Measurements from ENCODE around the gene RPL18. TPM values are rescaled to one million over a fixed set of nuclear protein-coding genes. Genes with fewer than 3 reads are reported as not detected.

The RPL18 gene
- total RNA-seq, 1 donor from 2014 or later = 3,293 TPM

DNA sequence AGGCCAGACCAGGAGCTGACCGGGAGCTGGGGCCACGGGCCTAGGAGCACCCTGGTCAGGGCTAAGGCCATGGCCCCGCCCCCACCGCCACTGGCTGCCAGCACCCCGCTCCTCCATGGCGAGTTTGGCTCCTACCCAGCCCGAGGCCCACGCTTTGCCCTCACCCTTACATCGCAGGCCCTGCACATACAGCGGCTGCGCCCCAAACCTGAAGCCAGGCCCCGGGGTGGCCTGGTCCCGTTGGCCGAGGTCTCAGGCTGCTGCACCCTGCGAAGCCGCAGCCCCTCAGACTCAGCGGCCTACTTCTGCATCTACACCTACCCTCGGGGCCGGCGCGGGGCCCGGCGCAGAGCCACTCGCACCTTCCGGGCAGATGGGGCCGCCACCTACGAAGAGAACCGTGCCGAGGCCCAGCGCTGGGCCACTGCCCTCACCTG is 6.9 kb upstream of the RPL18 start:
- H3K27me3 ChIP-seq (ENCODE audit: control insufficient read depth, insufficient read depth, low read length) = no peaks in the 10 kb centered on the region
- no peak for DNase-seq (ENCODE audit: low read depth)
- H3K36me3 ChIP-seq (ENCODE audit: control insufficient read depth, insufficient read depth, low read length) = no peaks in the 10 kb centered on the region
- TF ChIP-seq, protein P1, sequence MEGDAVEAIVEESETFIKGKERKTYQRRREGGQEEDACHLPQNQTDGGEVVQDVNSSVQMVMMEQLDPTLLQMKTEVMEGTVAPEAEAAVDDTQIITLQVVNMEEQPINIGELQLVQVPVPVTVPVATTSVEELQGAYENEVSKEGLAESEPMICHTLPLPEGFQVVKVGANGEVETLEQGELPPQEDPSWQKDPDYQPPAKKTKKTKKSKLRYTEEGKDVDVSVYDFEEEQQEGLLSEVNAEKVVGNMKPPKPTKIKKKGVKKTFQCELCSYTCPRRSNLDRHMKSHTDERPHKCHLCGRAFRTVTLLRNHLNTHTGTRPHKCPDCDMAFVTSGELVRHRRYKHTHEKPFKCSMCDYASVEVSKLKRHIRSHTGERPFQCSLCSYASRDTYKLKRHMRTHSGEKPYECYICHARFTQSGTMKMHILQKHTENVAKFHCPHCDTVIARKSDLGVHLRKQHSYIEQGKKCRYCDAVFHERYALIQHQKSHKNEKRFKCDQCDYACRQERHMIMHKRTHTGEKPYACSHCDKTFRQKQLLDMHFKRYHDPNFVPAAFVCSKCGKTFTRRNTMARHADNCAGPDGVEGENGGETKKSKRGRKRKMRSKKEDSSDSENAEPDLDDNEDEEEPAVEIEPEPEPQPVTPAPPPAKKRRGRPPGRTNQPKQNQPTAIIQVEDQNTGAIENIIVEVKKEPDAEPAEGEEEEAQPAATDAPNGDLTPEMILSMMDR (IDR thresholded peaks at IDR 0.05; ENCODE audit: insufficient read depth, low read length, poor library complexity, severe bottlenecking) = no peak
- no peak overlapping the region for H3K4me3 ChIP-seq (ENCODE audit: low read depth, low read length)

DNA sequence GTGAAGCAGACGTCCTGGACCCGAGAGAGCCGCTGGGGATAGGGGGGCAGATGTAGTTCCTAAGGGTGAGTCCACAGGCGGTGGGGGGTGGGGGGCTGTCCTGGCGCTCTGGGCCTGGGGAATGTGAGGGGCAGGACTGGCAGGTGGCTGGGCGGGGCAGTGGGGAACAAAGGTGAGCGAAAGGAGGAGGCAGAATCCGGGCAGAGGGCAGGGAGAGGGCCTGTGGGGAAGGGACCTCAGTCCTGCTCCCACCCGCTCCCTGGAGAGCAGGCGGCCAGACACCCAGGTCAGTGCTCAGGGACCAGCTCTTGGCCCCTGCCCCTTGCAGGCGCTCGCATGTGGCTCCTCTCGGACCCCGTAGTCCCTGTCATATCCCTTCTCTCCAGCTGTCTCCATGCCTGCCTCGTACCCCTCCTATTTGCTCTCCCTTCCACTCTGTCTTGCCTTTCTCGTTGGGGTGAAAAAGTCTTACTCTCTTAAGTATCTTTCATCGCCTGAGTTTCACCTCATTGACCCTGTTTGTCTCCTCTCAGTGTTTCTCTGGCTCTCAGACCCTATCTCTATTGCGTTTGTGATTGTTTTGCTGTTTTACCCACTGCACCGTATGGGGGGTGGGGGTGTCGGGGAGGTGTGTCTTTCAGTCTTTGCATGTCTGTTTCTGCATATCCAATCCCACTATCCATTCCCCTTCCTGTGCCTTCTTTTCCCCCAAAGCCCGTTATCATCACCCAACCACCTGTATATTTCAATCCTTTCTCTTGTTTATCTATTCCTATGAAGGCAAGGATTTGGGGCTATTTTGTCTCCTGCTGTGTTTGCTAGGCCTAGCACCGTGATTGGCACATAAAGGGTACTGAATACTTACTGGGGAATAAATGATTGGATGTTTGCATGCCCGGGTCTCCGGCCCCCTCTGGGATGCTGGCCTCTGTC is 6.1 kb upstream of the RPL18 start:
- H3K36me3 ChIP-seq (ENCODE audit: control insufficient read depth, insufficient read depth, low read length) = no peaks in the 10 kb centered on the region
- TF ChIP-seq, protein P1 (IDR thresholded peaks at IDR 0.05; ENCODE audit: insufficient read depth, low read length, poor library complexity, severe bottlenecking) = no peak
- H3K4me3 ChIP-seq (ENCODE audit: low read depth, low read length) = peak overlapping the region; percentile 57
- DNase-seq (ENCODE audit: low read depth) = no peak
- H3K27me3 ChIP-seq (ENCODE audit: control insufficient read depth, insufficient read depth, low read length) = no peaks in the 10 kb centered on the region

DNA sequence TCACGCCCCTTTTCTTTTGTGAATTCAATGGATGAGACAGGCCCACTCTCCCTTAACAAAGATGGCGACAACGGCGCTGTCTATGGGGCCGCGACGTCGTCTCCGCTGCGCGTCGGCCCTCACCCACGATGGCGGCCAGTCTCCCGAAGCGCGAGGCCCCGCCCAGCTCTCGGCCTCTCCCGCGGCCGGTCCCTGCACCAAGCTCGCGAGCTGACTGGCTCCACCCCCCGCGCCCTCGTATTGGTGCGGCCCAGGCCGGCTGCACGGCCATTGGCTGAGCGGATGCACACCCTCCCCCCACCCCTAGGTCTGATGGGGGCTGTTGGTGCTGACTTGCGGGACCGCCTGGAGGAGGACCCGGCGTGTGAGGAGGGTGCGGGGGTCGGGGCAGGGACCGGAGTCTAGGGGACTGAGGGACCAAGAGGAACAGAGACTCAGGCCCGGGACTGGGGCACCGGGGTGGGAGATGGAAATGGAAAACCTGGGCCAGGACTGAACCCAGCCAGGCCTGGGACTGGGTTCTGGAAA is 5.2 kb upstream of the RPL18 start:
- Histone ChIP-seq H3K4me3 (ENCODE audit: low read depth, low read length) (peak overlapping the region; percentile 57), H3K36me3 (ENCODE audit: control insufficient read depth, insufficient read depth, low read length) (no peaks in the 10 kb centered on the region), H3K27me3 (ENCODE audit: control insufficient read depth, insufficient read depth, low read length) (no peaks in the 10 kb centered on the region)
- DNase-seq (ENCODE audit: low read depth) = peak; percentile 88
- TF ChIP-seq, protein P1 (IDR thresholded peaks at IDR 0.05; ENCODE audit: insufficient read depth, low read length, poor library complexity, severe bottlenecking) = no peak

DNA sequence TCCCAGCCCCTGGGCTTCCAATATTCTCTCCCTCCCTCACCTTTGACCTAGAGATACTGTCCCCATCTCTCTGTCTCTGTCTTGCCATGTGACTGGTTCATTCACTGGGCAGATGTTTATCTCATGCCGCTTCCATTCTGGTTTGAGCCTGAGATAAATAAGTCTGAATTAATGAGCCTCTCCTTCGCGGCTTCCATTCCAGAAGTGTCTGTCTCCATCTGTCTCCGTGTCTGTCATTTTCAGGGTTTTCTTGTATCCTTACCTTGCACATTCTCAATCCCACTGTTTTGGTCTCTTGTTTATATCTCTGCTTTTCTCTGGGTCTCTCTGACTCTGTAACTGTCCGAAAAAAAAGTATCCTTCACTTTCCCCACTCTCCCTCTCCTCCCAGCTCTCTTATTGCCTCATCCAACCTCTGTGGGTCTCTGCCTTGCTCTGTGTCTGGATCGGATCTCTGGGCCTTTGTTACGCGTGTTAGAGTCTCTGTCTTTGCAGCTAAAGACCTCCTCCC is 4.6 kb upstream of the RPL18 start:
- TF ChIP-seq, protein P1 (IDR thresholded peaks at IDR 0.05; ENCODE audit: insufficient read depth, low read length, poor library complexity, severe bottlenecking) = no peak
- H3K27me3 ChIP-seq (ENCODE audit: control insufficient read depth, insufficient read depth, low read length) = no peaks in the 10 kb centered on the region
- no peak for DNase-seq (ENCODE audit: low read depth)
- H3K36me3 ChIP-seq (ENCODE audit: control insufficient read depth, insufficient read depth, low read length) = no peaks in the 10 kb centered on the region
- peak overlapping the region; percentile 41 for H3K4me3 ChIP-seq (ENCODE audit: low read depth, low read length)

DNA sequence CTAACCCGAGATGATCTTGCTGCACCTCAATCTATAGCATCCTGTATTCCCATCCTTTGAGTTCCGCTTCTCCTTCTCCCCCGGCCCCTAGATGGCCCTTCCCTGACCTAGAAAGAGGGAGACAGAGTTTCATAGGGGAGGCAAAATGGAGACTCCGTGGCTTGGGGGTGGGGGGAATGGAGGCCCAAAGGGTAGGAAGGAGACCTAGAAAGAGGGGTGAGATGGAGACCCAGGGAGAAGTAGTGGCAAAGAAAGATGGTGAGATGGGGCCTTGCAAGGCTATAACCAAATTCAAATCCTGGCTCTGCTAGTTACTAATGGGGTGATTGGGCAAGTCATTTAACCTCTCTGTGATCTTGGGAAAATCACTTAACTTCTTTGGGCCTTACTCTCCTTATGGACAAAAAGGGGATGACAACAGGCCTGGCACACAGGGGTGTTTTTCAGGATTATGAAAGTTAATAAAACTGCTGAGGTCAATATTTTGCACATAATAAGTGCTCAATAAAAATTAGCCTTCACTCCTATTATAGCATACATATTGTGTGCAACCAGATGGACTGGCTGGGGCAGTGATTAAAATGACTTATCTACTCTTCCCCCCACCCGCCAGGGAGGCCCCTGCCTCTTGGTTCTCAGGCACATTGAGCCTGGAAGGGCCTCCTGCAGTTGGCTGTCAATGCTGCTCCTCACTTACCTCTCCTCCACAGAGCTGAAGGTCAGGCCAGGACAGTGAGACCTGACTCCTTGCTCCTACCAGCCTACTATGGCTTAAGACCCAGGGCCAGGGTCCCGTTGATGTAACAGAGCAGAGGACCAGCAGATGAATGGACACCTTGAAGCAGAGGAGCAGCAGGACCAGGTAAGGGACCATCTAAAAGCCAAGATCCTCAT is 961 bp upstream of the RPL18 start:
- TF ChIP-seq, protein P1 (IDR thresholded peaks at IDR 0.05; ENCODE audit: insufficient read depth, low read length, poor library complexity, severe bottlenecking) = no peak
- H3K27me3 ChIP-seq (ENCODE audit: control insufficient read depth, insufficient read depth, low read length) = no peaks in the 10 kb centered on the region
- H3K4me3 ChIP-seq (ENCODE audit: low read depth, low read length) = peak overlapping the region; percentile 90
- DNase-seq (ENCODE audit: low read depth) = no peak
- peaks cover 5% of the 10 kb centered on the region for H3K36me3 ChIP-seq (ENCODE audit: control insufficient read depth, insufficient read depth, low read length)

Data from kidney epithelial cell (primary cell).